GM15510 (cell line): ENCODE data around the gene ADAMTS12.

ENCODE experiments used
- POLR2A ChIP-seq: IDR thresholded peaks from 3 replicates; pipeline ENCODE4 v1.6.1; 2011; ENCODE audit warnings: borderline replicate concordance; ENCODE audit not compliant: insufficient read length; ENCODE audit errors: extremely low read depth

Gene ADAMTS12

DNA sequence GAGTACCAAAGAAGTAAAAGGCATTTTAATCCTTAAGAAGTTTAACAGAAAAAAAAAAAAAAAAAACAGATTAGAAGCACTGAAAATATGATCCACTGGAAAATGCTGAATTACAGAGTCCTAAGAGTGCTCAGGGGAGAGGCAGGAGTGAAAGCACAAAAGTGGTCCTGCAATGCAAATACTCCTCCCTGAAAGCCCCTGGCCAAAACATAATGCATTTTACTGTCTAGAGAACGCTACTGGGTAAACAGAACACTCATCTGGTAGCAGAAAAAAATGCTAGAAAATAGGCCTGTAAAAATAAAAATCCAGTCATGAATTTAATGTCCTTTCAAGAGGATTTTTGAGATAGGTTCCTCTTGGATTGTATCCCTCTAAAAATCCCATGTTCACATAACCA lies 81.9 kb downstream of the ADAMTS12 start:
- TF ChIP-seq POLR2A, result no peak

DNA sequence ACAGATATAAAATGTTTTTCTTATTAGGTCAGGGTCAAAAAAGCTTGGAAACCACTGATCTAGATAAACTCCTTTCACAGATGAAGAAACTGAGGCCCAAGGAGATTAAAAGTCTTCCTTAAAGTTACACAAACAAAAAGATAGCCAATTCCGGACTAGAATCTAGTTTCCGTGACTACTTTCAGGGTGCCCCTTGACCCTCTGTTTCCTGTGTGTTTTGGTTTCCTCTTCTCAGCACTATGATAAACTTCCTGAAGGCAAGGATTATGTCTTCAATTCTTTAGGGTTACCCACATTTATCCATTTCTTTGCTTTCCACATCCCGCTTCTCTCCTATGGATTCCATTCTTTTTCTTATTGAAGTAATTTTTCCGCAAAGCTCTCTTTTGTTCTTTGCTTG lies 83.1 kb downstream of the ADAMTS12 start:
- TF ChIP-seq POLR2A, result no peak

DNA sequence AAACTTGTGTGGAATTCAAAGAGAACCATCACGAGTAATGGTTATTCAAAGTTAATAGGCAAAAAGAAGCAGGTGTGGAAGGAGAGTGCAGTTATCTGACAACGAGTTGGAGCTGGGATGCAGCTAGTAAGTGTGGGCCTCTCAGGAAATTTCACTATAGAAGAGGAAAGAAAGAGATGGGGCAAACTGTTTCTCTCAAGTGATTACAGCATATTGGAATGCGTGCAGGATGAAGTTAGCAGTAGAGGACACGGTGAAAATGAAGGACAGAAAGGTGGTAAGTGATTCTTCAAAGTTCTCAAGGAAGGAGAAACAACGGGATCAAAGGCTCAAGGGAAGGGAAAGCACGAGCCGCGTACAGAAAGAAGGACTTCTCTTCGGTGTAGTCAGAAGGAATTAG lies 84.0 kb downstream of the ADAMTS12 start:
- no peak for TF ChIP-seq POLR2A

DNA sequence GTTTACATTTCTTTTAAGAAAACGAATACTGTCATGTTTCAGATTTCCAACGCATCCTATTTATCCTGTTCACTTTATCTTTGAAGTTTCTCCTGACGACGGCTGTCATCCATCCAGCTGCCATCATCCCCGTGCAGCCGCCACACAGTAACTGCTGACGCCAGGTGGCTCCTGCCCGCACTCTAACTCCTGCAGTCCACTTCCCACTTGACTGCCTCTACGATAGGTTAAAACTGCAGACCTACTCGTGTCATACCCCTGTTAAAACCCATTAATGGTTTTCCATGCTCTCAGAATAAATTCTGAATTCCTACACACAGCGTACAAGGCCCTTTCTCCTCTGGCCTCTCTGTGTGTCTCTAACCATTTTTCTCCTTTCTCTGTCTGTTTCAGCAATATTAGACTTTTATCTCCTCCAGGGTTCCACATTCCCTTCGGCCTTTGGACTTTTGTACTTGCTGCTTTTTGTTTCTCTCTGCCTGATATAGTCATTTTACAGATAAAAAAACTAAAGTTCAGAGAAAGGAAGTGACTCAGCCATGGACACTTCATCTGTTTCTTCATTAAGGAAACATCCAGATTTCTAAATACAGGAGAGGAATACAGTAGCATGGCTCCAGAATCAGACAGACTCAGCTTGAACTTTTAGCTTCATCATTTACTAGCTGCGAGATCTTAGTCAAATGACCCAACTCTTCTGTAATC lies 84.9 kb downstream of the ADAMTS12 start:
- TF ChIP-seq POLR2A, result no peak

DNA sequence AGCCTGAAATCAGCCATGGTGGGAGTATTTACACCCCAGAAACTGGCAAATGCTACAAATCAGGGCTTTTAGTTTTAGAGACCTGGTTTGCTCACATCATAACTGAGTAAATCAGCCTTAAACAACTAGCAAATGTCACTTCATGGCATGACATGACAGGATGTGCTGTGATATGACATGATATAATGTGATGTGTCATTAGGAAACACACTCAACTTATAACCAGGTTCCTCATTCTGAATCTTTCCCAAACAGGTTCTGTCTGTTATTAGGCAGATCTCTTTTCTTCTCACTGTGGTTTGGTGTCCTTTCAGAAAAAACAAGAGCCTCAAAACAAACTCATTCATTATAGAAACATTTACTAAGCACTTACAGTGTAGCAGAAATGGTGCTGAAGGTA lies 90.5 kb downstream of the ADAMTS12 start:
- no peak for TF ChIP-seq POLR2A

DNA sequence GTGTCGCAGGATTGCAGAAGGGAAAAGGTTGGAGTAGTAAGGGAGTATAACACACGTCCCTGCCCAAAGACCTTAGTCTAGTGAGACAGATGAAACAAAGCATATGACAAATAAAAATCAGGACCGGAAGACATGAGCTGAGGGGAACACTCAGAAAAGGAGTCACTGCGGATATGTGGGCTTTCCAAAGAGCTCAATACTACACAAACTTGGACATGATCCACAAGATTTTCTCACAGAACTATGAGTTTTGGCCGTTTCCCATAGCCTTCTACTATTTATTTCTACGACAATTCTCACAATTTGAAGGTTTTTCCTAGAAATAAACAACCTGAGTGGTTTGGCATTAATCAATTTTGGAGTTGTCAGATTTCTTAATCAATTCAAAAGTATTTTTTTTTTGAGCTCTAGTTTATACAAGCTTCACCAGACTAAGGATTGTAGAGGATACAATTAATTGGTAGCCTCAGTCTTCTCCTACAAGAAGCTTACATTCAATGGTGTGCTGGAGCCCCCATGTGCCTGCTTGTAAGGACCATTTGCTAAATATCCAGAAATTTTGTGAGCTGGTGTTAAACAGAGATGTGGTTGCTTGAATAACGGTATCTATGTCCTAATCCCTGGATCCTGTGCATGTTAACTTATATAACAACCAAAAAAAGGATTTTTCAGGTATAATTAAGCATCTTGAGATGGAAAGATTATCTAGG lies 91.4 kb downstream of the ADAMTS12 start:
- TF ChIP-seq POLR2A, result no peak

DNA sequence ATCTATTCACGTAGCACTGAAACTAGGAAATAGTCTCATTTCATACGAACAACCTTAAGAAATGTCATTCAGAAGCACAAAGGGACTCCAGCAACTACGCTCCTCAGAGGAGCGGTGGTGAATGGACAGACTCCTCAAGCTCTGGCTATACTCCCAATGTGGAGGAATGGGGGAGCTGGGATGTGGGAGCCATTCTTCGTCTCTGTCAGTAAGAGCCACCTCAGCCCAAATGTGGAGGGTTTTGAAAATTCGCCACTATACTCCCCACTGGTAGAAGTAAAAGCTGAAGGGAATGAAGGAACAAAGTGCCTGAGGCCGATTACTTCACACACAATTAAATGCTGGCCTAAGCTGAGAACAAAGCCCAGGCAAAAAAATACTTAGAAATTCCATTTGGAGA lies 96.3 kb downstream of the ADAMTS12 start:
- TF ChIP-seq POLR2A, result no peak

DNA sequence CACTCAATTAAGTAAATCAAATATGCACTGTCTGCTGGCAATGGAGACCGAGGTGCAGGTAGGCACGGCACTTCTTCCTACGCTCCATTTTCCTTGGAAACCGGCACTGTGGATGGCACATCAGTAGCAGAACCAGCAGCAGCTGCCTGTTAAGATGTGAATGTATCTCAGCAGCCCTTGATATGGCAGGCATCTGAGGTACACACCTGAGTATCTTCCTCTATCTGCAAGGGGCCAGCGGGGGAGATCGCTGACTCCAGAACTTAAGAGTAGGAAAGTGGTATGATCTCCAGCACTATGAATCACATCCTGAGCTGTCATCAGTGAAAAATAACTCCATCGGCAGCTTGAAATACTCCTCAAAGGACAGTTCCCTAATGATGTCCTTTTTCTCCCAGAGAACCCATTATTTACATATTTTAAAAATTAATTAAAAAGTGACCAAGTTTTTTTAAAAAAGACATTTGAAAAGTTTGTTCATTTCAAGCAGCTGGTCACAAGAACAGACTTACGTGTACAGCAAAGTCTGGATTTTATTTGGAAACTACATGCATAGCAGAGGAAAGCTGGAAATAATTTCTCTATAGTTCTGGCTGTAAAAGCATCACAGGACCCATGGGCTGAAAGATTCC lies 97.1 kb downstream of the ADAMTS12 start:
- TF ChIP-seq POLR2A, result no peak

DNA sequence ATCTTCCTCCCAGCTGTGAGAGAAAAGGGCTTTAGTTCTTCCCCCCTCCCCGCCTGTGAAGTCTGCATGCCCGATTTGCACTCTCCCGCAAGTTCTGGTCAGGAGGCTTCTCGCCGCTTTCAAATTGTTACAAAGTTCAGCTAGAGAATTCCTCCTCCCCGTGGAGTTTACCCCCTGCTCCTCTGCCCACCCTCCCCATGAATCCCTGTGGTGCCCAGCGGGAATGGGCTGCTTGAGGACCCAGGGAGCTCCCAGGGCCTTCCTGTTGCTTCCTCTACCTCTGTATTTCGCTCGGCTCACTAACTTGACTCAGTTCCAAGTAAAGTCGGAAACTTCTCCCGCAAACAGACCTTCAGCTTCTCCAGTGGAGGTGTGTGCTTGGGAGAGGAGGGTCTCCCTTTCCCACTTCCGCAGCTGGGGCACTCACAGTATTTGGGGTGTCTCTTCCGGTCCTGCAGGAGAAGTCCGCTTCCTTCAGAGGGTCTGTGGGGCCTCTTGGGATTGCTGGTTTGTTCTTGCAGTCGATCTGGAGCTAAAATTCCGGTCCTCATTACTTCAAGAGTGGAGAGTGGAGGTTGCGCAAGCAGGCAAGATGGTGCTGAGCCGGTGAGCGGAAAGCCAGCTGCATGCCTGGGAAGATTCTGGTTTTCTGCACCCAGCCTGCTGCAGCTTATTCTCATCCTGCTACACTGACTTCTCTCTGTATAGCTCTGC lies 97.8 kb downstream of the ADAMTS12 start:
- TF ChIP-seq POLR2A, result no peak

DNA sequence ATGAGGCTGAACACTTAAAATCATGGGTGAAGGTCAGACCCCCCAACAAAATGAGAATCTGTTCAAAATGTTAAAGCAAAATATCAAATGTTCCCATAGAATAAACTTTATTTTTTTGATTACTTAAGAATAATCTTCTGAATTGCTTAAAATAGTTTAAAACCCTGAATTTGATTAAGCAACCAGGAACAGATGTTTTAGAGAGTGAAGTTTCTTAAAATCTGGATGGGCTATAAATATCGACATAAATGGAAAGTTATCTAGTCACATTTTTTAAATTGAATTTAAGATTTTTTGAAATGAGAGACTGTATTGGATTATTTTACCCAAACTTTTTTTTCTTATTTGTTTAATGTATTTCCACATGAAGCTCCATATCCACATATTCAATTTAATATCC lies 98.5 kb downstream of the ADAMTS12 start:
- no peak for TF ChIP-seq POLR2A

DNA sequence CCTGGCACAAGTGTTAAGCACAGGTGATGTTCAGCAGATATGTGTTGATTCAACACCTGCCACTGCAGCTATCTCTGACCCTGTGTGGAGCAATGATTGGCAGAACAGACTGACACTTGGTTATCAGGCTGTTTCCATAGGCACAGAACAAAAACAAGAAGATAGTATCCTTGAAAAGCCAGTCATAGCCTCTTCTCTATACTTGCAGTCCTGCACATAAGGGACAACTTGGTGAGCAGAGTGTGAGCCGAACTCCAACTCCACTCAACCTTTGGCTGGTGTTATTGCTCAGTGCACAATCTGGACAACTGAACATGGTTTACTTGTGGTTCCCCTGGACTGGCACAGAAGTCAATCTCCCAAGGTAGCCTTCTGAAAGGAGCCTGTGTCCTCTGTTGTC lies 99.2 kb downstream of the ADAMTS12 start:
- TF ChIP-seq POLR2A, result no peak

DNA sequence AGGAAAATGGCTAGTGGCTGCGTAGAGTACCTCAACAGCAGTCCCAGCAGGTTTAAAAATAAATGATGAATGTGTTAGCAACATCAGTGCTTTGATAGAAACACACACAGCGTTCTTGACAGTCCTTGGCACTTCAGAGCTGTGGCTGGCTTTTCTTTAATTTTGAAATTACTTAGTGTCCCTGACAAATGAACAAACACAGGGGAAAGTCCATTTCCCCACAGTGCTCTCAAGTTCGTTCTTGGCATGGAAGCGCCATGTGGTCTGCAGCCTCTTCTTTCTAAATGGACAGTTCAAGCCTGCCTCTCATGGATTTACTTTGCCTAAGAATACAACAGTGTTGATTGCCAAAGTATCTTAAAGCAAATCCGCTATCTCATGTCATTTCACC lies 102.2 kb downstream of the ADAMTS12 start:
- no peak for TF ChIP-seq POLR2A

DNA sequence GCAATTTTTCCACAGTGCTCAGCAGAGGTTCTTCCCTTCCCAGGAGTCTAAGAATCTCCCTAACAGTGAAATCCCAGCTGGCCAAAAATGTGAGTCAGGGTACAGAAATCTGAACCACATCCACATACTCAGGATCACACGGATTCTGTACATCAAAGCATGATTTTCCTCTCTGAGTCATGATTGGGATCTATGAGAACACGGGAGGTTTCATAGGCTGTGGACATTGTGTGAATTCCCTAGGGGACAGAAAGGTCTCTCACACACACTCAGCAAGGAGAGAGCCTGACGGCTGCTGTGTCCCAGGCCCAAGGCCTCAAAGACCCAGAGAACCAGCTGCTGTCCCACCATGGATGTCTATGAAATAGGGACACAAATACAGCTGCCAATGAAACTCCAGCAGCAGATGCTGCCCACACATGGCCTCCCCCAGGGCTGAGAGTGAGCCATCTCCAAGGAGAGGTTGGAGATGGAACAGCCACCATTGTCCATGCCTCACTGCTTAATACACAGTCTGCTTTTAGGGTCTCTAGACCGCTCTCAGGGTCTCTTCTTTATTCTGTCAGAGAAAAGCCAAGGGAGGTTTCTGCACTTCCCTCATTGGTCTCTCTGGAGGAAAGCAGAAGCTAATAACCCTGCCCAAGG lies 102.7 kb downstream of the ADAMTS12 start:
- TF ChIP-seq POLR2A, result no peak

DNA sequence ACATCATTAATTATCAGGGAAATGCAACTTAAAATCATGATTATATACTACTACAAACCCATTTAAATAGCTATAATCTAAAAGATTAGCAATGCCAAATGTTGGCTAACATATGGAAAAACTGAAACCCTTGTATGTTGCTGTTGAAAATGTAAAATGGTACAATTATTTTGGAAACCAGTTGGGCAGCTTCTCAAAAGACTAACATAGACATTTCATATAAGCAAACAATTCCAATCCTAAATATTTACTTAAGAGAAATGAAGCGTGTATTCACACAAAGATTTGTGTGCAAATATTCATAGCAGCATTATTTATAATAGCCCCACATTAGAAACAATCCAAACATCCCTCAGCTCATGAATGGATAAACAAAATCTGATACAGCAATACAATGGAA lies 106.2 kb downstream of the ADAMTS12 start:
- TF ChIP-seq POLR2A, result no peak

DNA sequence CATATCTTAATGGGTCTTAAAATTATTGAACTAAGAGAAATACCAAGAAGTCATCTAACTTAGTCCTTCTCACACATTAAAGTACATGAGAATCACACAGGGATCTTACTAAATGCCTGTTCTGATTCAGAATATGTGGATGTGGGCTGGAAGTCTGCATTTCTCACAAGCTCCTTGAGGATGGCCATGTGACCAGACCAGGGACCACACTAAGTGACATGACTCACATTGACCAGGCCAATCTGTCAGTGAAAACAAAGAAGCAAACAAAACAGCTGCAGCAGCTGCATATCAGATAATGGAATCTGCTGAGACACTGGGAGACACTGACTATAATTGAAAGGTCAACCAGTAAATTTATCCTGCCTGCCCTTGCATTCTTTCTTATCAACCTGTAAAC lies 110.5 kb downstream of the ADAMTS12 start:
- no peak for TF ChIP-seq POLR2A

DNA sequence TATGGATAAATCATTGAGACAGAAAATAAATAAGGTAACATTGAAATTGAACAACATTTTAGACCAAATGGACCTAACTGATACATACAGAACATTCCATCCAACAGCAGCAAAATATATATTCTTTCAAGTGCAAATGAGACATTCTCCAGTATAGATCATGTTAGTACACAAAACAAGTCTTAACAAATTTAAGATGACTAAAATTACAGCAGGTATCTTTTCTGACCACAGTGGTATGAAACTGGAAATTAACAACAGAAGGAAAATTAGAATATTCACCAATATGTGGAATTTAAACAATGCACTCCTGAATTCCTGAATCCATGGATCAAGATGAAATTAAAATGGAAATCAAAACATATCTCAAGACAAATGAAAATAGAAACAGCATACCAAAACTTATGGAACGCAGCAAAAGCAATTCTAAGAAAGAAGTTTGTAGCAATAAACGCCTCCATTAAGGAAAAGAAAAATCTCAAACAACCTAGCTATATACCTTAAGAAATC lies 115.6 kb downstream of the ADAMTS12 start:
- TF ChIP-seq POLR2A, result no peak

DNA sequence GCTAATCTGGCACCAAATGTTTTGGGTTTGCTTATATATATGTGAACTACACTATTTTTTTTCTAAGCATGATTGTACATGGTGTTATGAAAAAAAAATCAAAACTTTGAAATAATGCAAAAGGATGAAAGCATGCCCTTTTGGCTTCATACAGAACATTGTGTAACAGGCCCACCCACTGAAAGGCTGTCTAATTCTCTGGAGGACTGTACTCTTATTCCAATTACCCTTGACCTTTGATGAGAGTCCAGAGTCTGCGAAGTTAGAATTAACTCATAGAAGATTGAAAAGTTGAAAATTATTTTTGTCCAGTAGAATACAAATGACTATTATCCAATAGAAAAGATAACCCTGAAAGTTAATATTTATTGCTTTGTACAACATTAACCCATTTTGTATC lies 117.4 kb downstream of the ADAMTS12 start:
- no peak for TF ChIP-seq POLR2A
